Measurements from ENCODE around the gene ADCY5. TPM values are rescaled to one million over a fixed set of nuclear protein-coding genes. Genes with fewer than 3 reads are reported as not detected.

ADCY5 gene
- polyA plus RNA-seq, 2 donors, result 4.4 to 5.0 TPM

DNA sequence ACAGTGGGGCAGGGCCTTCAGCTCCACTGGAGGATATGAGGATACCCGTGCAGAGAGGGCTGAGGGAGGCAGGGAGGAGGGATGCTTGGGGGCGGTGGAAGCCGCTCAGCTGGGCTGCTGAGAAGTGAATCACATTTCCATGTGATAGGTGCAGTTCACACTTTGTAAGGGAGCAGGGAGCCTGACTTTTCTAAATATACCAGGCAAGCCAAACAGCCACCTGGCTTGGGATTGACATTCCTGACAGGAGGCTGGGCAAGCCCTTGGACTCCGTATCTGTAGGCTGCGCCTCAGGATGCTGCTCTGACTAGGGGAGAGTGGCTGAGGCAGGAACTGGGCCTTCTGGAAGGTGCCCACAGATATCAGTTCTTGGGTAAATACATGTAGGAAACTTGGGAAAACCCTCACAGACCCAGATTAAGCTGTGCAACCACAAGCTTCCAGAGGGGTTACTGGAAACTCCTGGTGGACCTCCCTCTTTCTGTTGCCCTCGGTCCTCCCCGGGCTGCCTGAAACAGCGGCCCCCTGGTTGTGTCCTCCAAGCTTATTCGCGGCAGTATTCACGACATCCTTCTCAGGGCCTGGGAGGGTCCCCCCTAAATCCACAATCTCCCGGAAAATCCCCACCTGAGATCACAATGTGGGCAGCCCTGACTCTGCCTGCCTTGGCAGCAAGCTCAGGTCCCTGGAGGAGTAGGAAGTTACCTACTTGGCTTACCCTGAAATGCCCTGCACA, 33.0 kb upstream of the ADCY5 start:
- 62 to 68% methylated on average over 12 of the region's 12 CpGs for WGBS, 2 donors
- H3K4me3 ChIP-seq (ENCODE audit: low read depth in 1 of 2, low read length in 2 of 2), result no peak overlapping the region
- H3K4me1 ChIP-seq (ENCODE audit: control insufficient read depth in 2 of 2, insufficient read depth in 2 of 2, low read length in 1 of 2), result peaks cover 2 to 3% of the 10 kb centered on the region in 2 donors
- H3K27me3 ChIP-seq (ENCODE audit: control insufficient read depth in 1 of 2, insufficient read depth in 2 of 2, low read length in 2 of 2), result no peaks in the 10 kb centered on the region
- H3K27ac ChIP-seq (ENCODE audit: low read depth in 2 of 2, low read length in 1 of 2), result no peak overlapping the region
- no peaks in the 10 kb centered on the region for H3K9me3 ChIP-seq (ENCODE audit: control insufficient read depth in 2 of 2, insufficient read depth in 1 of 2, low read depth in 1 of 2, low read length in 1 of 2)
- H3K36me3 ChIP-seq (ENCODE audit: control insufficient read depth in 2 of 2, insufficient read depth in 2 of 2, low read length in 1 of 2), result no peaks in the 10 kb centered on the region

DNA sequence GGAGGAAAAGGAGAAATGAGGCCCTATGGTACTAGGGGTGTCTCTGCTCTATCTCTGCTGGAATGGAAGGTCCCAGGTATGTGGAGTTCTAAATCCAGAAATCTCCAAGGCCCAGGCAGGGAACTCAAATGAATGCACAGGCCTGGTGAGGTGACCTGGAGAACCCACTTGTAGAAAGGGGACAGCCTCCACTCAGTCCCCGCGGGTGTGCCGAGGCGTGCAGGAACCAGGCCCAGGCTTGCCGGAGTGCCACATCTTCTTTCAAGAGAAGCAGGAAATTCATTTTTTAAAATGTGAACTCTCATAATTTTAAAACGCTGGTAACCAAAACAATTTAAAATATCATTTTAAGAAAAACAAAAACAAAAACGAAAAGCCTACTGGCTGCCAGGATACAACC, 32.2 kb upstream of the ADCY5 start:
- Histone ChIP-seq H3K27me3 (ENCODE audit: control insufficient read depth in 1 of 2, insufficient read depth in 2 of 2, low read length in 2 of 2) (no peaks in the 10 kb centered on the region), H3K27ac (ENCODE audit: low read depth in 2 of 2, low read length in 1 of 2) (no peak overlapping the region), H3K36me3 (ENCODE audit: control insufficient read depth in 2 of 2, insufficient read depth in 2 of 2, low read length in 1 of 2) (no peaks in the 10 kb centered on the region), H3K4me3 (ENCODE audit: low read depth in 1 of 2, low read length in 2 of 2) (no peak overlapping the region), H3K9me3 (ENCODE audit: control insufficient read depth in 2 of 2, insufficient read depth in 1 of 2, low read depth in 1 of 2, low read length in 1 of 2) (no peaks in the 10 kb centered on the region), H3K4me1 (ENCODE audit: control insufficient read depth in 2 of 2, insufficient read depth in 2 of 2, low read length in 1 of 2) (peaks cover 0 to 3% of the 10 kb centered on the region in 2 donors)
- 55 to 64% methylated on average over 7 of the region's 7 CpGs for WGBS, 2 donors

DNA sequence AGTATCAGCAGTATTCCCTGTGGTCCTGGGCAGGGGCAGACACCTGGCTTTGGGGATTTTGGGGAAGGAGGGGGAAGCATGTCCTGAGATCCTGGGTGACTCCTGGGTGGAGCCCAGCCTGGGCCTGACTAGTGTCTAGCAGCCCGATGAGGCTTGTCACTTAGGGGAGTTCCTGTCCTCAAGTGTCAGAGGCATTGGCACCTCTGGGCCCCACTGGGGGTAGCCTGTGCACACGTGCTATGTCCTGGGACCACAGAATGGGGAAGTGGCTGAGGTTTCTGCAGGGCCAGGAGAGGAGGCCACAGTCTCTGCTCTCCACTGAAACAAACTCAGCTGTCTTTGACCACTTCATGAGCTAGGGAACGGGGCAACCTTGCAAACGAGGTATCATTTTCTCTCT, 31.5 kb upstream of the ADCY5 start:
- no peaks in the 10 kb centered on the region for H3K9me3 ChIP-seq (ENCODE audit: control insufficient read depth in 2 of 2, insufficient read depth in 1 of 2, low read depth in 1 of 2, low read length in 1 of 2)
- H3K27ac ChIP-seq (ENCODE audit: low read depth in 2 of 2, low read length in 1 of 2), result no peak overlapping the region
- H3K4me1 ChIP-seq (ENCODE audit: control insufficient read depth in 2 of 2, insufficient read depth in 2 of 2, low read length in 1 of 2), result peaks cover 2 to 3% of the 10 kb centered on the region in 2 donors
- H3K4me3 ChIP-seq (ENCODE audit: low read depth in 1 of 2, low read length in 2 of 2), result no peak overlapping the region
- no peaks in the 10 kb centered on the region for H3K36me3 ChIP-seq (ENCODE audit: control insufficient read depth in 2 of 2, insufficient read depth in 2 of 2, low read length in 1 of 2)
- no peaks in the 10 kb centered on the region for H3K27me3 ChIP-seq (ENCODE audit: control insufficient read depth in 1 of 2, insufficient read depth in 2 of 2, low read length in 2 of 2)
- 74 to 76% methylated on average over 4 of the region's 4 CpGs for WGBS, 2 donors

DNA sequence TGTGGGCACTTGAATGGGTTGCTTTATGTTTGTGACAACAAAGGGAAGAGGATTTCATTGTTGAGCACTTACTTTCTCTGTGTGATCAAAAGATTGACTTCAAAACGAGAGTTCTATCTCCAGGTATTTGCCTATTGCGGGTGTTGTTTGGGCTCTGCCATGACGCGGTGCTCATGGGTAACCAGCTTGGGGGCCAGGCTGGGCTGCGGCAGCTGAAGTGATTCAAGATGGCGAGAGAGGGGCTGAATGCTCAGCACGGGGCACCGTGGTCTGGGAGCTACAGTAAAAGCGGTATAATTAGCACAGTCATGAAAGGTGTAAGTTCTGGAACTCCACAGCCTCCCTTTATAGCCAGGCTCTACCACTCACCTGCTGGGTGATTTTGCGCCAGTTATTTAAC, 31.0 kb upstream of the ADCY5 start:
- no peaks in the 10 kb centered on the region for H3K36me3 ChIP-seq (ENCODE audit: control insufficient read depth in 2 of 2, insufficient read depth in 2 of 2, low read length in 1 of 2)
- no peaks in the 10 kb centered on the region for H3K27me3 ChIP-seq (ENCODE audit: control insufficient read depth in 1 of 2, insufficient read depth in 2 of 2, low read length in 2 of 2)
- no peaks in the 10 kb centered on the region for H3K9me3 ChIP-seq (ENCODE audit: control insufficient read depth in 2 of 2, insufficient read depth in 1 of 2, low read depth in 1 of 2, low read length in 1 of 2)
- no peak overlapping the region for H3K4me3 ChIP-seq (ENCODE audit: low read depth in 1 of 2, low read length in 2 of 2)
- peaks cover 3% of the 10 kb centered on the region in 2 donors for H3K4me1 ChIP-seq (ENCODE audit: control insufficient read depth in 2 of 2, insufficient read depth in 2 of 2, low read length in 1 of 2)
- WGBS, 2 donors, result 93 to 95% methylated on average over 10 of the region's 10 CpGs
- H3K27ac ChIP-seq (ENCODE audit: low read depth in 2 of 2, low read length in 1 of 2), result no peak overlapping the region

DNA sequence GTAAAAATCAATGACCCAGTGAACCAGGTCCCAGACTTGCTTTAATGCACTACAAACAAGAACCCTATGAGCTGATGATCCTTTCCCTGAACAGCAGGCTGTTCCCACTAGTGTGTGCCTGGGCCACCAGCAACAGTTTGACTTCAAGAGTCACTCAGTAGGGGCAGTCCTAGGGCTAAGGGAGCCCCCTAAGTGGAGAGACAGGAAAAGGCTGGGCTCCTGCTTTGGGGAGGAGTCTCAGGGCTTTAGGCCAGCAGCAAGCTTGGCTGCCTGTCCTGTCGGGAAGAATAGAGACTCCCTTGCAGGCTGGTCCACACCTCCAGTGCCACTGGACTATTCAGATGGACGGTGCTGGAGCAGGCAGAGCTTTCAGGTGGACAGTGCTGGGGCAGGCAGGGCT, 29.4 kb upstream of the ADCY5 start:
- no peak overlapping the region for H3K27ac ChIP-seq (ENCODE audit: low read depth in 2 of 2, low read length in 1 of 2)
- WGBS, 2 donors, result 35 to 45% methylated on average over 2 of the region's 2 CpGs
- H3K4me3 ChIP-seq (ENCODE audit: low read depth in 1 of 2, low read length in 2 of 2), result no peak overlapping the region
- H3K9me3 ChIP-seq (ENCODE audit: control insufficient read depth in 2 of 2, insufficient read depth in 1 of 2, low read depth in 1 of 2, low read length in 1 of 2), result no peaks in the 10 kb centered on the region
- H3K27me3 ChIP-seq (ENCODE audit: control insufficient read depth in 1 of 2, insufficient read depth in 2 of 2, low read length in 2 of 2), result no peaks in the 10 kb centered on the region
- no peaks in the 10 kb centered on the region for H3K36me3 ChIP-seq (ENCODE audit: control insufficient read depth in 2 of 2, insufficient read depth in 2 of 2, low read length in 1 of 2)
- H3K4me1 ChIP-seq (ENCODE audit: control insufficient read depth in 2 of 2, insufficient read depth in 2 of 2, low read length in 1 of 2), result peaks cover 3% of the 10 kb centered on the region in 2 donors

DNA sequence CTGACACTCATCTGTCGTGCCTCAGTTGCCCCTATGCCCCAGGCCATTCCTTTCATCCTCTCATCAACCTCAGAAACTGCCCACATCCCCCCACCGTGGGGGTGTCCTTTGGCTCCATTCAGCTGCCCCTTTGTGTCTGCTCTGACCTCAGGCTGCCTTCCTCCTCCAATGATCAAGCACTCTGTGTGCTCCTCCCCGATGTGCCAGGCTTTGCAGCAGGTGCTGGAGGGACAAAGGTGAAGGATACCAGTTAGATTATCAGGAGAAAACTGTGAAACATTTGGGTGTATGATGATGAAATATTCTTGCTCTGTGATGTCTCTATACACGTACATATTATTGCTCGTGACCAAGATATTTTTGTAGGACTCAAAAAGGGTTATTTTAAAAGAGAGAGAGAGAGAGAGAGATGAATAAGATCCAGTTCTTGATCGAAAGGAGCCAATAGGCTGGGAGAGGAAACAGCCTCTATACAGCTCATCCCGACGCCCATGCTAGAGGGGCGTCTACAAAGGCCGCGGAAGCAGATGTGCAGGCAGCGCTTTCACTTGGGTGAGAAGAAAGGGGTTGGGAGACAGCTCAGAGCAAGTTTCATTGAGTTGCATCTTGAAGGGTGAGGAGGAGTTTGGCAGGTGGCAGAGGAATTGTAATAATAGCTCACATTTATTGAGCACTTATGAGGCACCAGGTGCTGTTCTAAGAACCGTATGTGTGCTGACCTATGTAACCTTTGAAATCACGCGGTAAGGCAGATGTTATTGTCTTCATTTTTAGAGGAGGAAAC, 28.3 kb upstream of the ADCY5 start:
- Histone ChIP-seq H3K4me1 (ENCODE audit: control insufficient read depth in 2 of 2, insufficient read depth in 2 of 2, low read length in 1 of 2) (peaks cover 0 to 3% of the 10 kb centered on the region in 2 donors), H3K9me3 (ENCODE audit: control insufficient read depth in 2 of 2, insufficient read depth in 1 of 2, low read depth in 1 of 2, low read length in 1 of 2) (no peaks in the 10 kb centered on the region), H3K27ac (ENCODE audit: low read depth in 2 of 2, low read length in 1 of 2) (no peak overlapping the region), H3K27me3 (ENCODE audit: control insufficient read depth in 1 of 2, insufficient read depth in 2 of 2, low read length in 2 of 2) (no peaks in the 10 kb centered on the region), H3K36me3 (ENCODE audit: control insufficient read depth in 2 of 2, insufficient read depth in 2 of 2, low read length in 1 of 2) (no peaks in the 10 kb centered on the region), H3K4me3 (ENCODE audit: low read depth in 1 of 2, low read length in 2 of 2) (no peak overlapping the region)
- 75 to 76% methylated on average over 15 of the region's 15 CpGs for WGBS, 2 donors

DNA sequence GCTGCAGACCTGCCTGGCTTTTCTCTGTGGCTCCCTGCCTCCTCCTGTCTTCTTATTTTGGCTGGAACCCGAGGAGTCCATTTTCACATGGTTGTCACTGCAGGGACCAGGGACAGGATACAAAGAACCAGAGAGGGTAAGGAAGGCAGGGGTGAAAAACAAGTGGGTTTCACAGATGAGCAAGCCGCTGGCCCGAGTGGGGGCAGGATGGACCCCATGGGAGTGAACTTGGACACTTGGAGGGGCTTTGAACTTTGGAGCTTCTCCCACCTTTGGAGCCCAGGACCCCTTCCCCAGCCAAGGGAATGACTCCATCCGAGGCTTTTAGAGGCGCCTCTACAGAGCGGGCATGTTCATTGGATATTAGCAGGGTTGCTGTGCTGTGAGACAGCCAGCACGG, 26.9 kb upstream of the ADCY5 start:
- 81 to 87% methylated on average over 7 of the region's 7 CpGs for WGBS, 2 donors

DNA sequence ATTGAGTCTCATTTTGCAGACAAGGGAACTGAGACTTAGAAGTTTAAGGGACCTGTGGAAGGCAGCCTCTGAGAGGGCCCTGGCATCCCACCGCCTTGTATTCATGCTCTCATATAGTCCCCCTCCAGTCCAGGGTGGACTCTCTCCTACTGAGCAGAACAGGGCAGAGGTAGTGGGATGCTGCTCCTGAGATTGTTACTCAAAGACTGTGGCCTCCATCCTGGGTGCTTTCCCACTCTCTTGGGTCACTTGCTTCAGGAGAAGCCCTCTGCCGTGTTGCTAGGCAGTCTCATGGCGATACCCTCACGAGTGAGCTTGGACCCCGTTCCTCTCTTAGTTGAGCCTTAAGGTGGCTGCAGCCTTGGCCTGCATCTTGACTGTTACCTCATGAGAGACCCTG, 22.2 kb upstream of the ADCY5 start:
- Histone ChIP-seq H3K27ac (ENCODE audit: low read depth in 2 of 2, low read length in 1 of 2) (no peak overlapping the region), H3K9me3 (ENCODE audit: control insufficient read depth in 2 of 2, insufficient read depth in 1 of 2, low read depth in 1 of 2, low read length in 1 of 2) (no peaks in the 10 kb centered on the region), H3K36me3 (ENCODE audit: control insufficient read depth in 2 of 2, insufficient read depth in 2 of 2, low read length in 1 of 2) (no peaks in the 10 kb centered on the region), H3K4me3 (ENCODE audit: low read depth in 1 of 2, low read length in 2 of 2) (no peak overlapping the region), H3K4me1 (ENCODE audit: control insufficient read depth in 2 of 2, insufficient read depth in 2 of 2, low read length in 1 of 2) (peaks cover 0 to 3% of the 10 kb centered on the region in 2 donors), H3K27me3 (ENCODE audit: control insufficient read depth in 1 of 2, insufficient read depth in 2 of 2, low read length in 2 of 2) (no peaks in the 10 kb centered on the region)
- WGBS, 2 donors, result 91% methylated on average over 5 of the region's 5 CpGs

More for the DNA sequence above, 26.9 kb upstream of the ADCY5 start:
- Histone ChIP-seq H3K36me3 (ENCODE audit: control insufficient read depth in 2 of 2, insufficient read depth in 2 of 2, low read length in 1 of 2) (no peaks in the 10 kb centered on the region), H3K9me3 (ENCODE audit: control insufficient read depth in 2 of 2, insufficient read depth in 1 of 2, low read depth in 1 of 2, low read length in 1 of 2) (no peaks in the 10 kb centered on the region), H3K4me1 (ENCODE audit: control insufficient read depth in 2 of 2, insufficient read depth in 2 of 2, low read length in 1 of 2) (peaks cover 0 to 3% of the 10 kb centered on the region in 2 donors), H3K4me3 (ENCODE audit: low read depth in 1 of 2, low read length in 2 of 2) (no peak overlapping the region), H3K27ac (ENCODE audit: low read depth in 2 of 2, low read length in 1 of 2) (no peak overlapping the region), H3K27me3 (ENCODE audit: control insufficient read depth in 1 of 2, insufficient read depth in 2 of 2, low read length in 2 of 2) (no peaks in the 10 kb centered on the region)

DNA sequence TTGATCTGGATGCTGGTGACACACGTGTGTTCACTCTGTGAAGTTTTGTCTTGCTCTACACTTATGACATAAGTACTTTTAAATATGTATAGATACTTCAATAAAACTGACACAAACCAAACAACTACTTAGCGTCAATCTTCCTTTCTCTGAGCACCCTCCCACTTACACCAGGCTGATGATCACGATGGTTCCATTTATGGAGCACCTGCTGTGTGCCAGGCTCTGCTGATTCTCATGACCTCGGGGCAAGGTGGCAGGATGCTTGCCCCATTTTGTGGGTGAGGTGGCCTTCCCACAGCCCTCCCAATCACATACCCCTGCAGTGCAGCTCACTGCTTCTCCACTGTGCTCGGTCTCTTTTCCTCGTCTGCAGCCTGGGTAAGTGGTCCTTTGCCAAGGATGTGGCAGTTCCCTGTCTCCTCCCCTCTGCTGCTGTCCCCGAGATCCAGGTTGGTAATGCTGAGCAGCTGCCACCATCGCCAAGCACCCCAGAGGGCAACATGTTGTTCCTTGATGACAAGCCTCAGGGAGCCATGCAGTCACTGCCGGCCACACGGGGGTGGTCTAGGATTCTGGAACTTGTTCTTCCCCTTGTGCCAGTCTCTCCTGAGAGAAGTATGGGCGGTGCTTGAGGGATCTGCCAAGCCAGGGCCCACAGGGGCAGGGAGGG, 20.6 kb upstream of the ADCY5 start:
- Histone ChIP-seq H3K4me1 (ENCODE audit: control insufficient read depth in 2 of 2, insufficient read depth in 2 of 2, low read length in 1 of 2) (no peaks in the 10 kb centered on the region), H3K9me3 (ENCODE audit: control insufficient read depth in 2 of 2, insufficient read depth in 1 of 2, low read depth in 1 of 2, low read length in 1 of 2) (no peaks in the 10 kb centered on the region), H3K36me3 (ENCODE audit: control insufficient read depth in 2 of 2, insufficient read depth in 2 of 2, low read length in 1 of 2) (no peaks in the 10 kb centered on the region), H3K4me3 (ENCODE audit: low read depth in 1 of 2, low read length in 2 of 2) (no peak overlapping the region), H3K27ac (ENCODE audit: low read depth in 2 of 2, low read length in 1 of 2) (no peak overlapping the region), H3K27me3 (ENCODE audit: control insufficient read depth in 1 of 2, insufficient read depth in 2 of 2, low read length in 2 of 2) (no peaks in the 10 kb centered on the region)
- 76% methylated on average over 11 of the region's 11 CpGs for WGBS, 2 donors

Data from esophagus (tissue), 2 donors.